CD8-positive, alpha-beta memory T cell (primary cell): ENCODE results near the gene KCNMB2. TPM values are rescaled to one million over a fixed set of nuclear protein-coding genes. Genes with fewer than 3 reads are reported as not detected.

Experiments used
- CTCF ChIA-PET: fragments of 350-600 bp; sonication (Branson Sonifier 250); formaldehyde crosslinking; loops from one replicate; lab custom pipeline; 2021; ENCODE audit warnings: antibody characterized with exemption; lab: Charles Lee
- POLR2A ChIA-PET: fragments of 350-600 bp; sonication (Branson Sonifier 250); formaldehyde crosslinking; loops from one replicate; lab custom pipeline; 2021; ENCODE audit warnings: antibody characterized with exemption; lab: Charles Lee
- DNase-seq, 5 donors: peaks; one replicate each; pipeline versions ENCODE4 v3.0.0 to v3.0.0-alpha.2; 2020 to 2022; ENCODE audit warnings: mixed read lengths in 1 of 5
- H3K27ac ChIP-seq: one replicate; pipeline ENCODE4 v1.7.0; 2013; ENCODE audit warnings: low read depth, mild to moderate bottlenecking, low read length, moderate library complexity
- H3K27me3 ChIP-seq: 2 replicates; pipeline ENCODE4 v1.7.0; 2013; ENCODE audit warnings: low read length, mild to moderate bottlenecking; ENCODE audit not compliant: insufficient read depth, poor library complexity, severe bottlenecking
- H3K36me3 ChIP-seq: 2 replicates; pipeline ENCODE4 v1.7.0; 2013; ENCODE audit warnings: mild to moderate bottlenecking, low read length, moderate library complexity; ENCODE audit not compliant: insufficient read depth
- H3K4me1 ChIP-seq: 2 replicates; pipeline ENCODE4 v1.7.0; 2013; ENCODE audit warnings: mild to moderate bottlenecking, low read length, moderate library complexity; ENCODE audit not compliant: insufficient read depth
- H3K4me3 ChIP-seq: 2 replicates; pipeline ENCODE4 v1.7.0; 2013; ENCODE audit warnings: mild to moderate bottlenecking, low read length
- H3K9me3 ChIP-seq: 2 replicates; pipeline ENCODE4 v1.7.0; 2013; ENCODE audit warnings: mild to moderate bottlenecking, low read length
- H3K27ac Mint-ChIP-seq, 8 donors: one replicate each; pipeline ENCODE4 v1.8.0; 2020 to 2021; ENCODE audit warnings: mixed read lengths in 8 of 8, mild to moderate bottlenecking in 6 of 8, inconsistent platforms in 3 of 8, moderate library complexity in 3 of 8
- H3K27me3 Mint-ChIP-seq, 2 donors: one replicate each; pipeline ENCODE4 v1.8.0; 2020 to 2021; ENCODE audit warnings: mixed read lengths in 2 of 2, mild to moderate bottlenecking in 1 of 2, moderate library complexity in 1 of 2
- H3K36me3 Mint-ChIP-seq, 3 donors: one replicate each; pipeline ENCODE4 v1.8.0; 2020 to 2021; ENCODE audit warnings: mixed read lengths in 3 of 3, inconsistent platforms in 1 of 3, mild to moderate bottlenecking in 1 of 3
- H3K4me1 Mint-ChIP-seq, 3 donors: one replicate each; pipeline ENCODE4 v1.8.0; 2020 to 2021; ENCODE audit warnings: mixed read lengths in 3 of 3, inconsistent platforms in 1 of 3, mild to moderate bottlenecking in 1 of 3
- H3K4me3 Mint-ChIP-seq, 7 donors: one replicate each; pipeline ENCODE4 v1.8.0; 2020 to 2021; ENCODE audit warnings: mixed read lengths in 7 of 7, mild to moderate bottlenecking in 6 of 7, moderate library complexity in 4 of 7, inconsistent platforms in 2 of 7
- H3K9me3 Mint-ChIP-seq, 5 donors: one replicate each; pipeline ENCODE4 v1.8.0; 2020 to 2022; ENCODE audit warnings: mixed read lengths in 5 of 5, mild to moderate bottlenecking in 3 of 5, moderate library complexity in 2 of 5, inconsistent platforms in 1 of 5
- polyA plus RNA-seq: library from polyadenylated mRNA; unstranded; fragments of 300-500 nt; fragmentation: Illumina TruSeq; gene quantifications from one replicate; pipeline ENCODE4 v1.2.3, GENCODE V29; 2021
- total RNA-seq, 2 experiments: library from RNA; stranded (reverse); gene quantifications; one replicate each; pipeline ENCODE4 v1.2.3, GENCODE V29; 2021

Gene KCNMB2
- total and polyA plus RNA-seq, 3 experiments from 2014 or later, result not detected

DNA sequence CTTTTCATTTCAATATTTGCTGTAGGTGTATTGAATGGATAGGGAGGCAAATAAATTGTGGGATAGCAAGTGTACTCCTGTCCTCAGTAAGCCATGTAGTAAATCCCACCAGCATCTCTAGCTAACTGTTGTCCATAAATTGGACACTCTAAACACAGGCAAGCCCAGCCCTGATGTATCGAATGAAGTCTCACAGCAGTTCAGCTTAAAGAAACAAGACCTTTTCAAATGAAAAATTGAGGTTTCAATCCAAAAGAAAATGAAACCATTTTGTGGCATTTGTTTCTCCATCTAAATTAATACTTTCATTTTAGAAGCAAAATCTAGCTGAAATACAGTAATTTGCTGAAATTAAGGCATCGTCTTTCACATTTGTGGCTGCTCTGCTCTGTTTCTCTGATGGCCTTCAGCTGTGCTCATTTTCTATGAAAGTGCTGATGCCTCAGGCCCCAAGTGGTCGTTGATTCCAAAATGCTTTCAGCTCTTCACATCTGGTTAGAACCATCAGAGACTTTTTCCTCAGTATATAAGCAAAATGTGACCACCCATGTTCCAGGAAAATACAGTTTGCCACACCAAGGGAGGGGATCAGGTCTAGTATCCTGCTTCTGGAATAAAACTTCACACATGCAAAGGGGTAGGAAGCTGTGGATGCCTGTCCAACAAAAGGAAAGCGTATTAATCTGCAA, 290.3 kb downstream of the KCNMB2 start:
- Histone ChIP-seq H3K4me3 (no peak overlapping the region), H3K27me3 (no peaks in the 10 kb centered on the region), H3K27ac (no peak overlapping the region), H3K9me3 (no peaks in the 10 kb centered on the region), H3K36me3 (no peaks in the 10 kb centered on the region), H3K4me1 (no peaks in the 10 kb centered on the region)
- POLR2A ChIA-PET, result no interaction called here
- no peak overlapping the region for H3K27ac Mint-ChIP-seq
- peaks cover 0 to 1% of the 10 kb centered on the region in 2 donors for H3K27me3 Mint-ChIP-seq
- no peak for DNase-seq
- no peaks in the 10 kb centered on the region for H3K36me3 Mint-ChIP-seq
- peaks cover 0 to 6% (median 2%) of the 10 kb centered on the region in 5 donors for H3K9me3 Mint-ChIP-seq
- CTCF ChIA-PET, result no interaction called here
- no peak overlapping the region for H3K4me3 Mint-ChIP-seq
- H3K4me1 Mint-ChIP-seq, result no peaks in the 10 kb centered on the region

DNA sequence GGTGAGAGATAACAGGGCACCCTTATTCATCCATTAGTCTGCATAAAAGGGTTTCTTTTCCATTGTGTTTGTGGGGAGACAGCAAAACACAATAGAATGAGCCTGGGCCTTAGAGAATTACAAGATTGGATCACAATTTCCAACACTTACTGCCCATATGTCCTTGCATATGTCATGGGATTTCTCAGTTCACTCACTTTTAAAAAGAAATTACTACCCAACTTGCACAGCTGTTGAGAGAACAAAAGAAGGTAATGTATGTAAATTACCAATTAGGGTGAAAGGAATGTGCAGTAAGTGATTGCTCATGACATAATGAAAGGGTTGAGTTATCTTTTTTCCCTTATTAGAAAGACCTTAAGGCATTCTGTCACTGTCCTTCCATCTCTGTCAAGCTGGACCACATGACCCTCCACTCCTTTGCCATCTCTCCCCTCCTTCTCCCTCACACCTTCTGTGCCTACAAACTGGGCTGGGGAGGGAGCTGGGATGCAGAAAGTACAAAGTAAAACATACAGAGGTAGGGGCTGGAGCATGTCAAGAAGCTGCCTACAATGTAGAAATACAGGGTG, 291.1 kb downstream of the KCNMB2 start:
- no peak overlapping the region for H3K4me3 Mint-ChIP-seq
- POLR2A ChIA-PET, result no interaction called here
- peaks cover 0 to 3% (median 0%) of the 10 kb centered on the region in 5 donors for H3K9me3 Mint-ChIP-seq
- H3K27me3 Mint-ChIP-seq, result peaks cover 0 to 1% of the 10 kb centered on the region in 2 donors
- H3K4me1 Mint-ChIP-seq, result no peaks in the 10 kb centered on the region
- Histone ChIP-seq H3K27ac (no peak overlapping the region), H3K9me3 (no peaks in the 10 kb centered on the region), H3K36me3 (no peaks in the 10 kb centered on the region), H3K27me3 (no peaks in the 10 kb centered on the region), H3K4me1 (no peaks in the 10 kb centered on the region), H3K4me3 (no peak overlapping the region)
- CTCF ChIA-PET, result no interaction called here
- no peak overlapping the region for H3K27ac Mint-ChIP-seq
- no peak for DNase-seq
- H3K36me3 Mint-ChIP-seq, result no peaks in the 10 kb centered on the region

DNA sequence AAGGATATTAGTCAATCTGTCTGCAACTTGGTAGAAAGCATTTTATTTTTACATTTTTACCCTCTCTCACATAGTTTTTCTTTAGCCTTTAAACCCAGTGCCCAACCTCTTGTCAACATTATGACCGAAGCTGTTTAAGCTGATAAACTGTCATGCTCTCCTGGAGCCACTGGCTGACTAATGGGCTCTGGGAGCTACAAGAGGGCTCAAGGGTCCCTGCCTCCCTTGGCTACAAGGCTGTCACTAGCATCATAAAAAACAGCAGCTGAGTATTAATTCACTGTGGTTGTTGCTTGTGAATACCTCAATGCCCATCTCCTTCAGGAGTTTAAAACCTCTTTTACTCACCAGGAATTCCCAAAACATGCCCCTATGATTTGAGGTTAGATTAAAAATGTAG, 297.5 kb downstream of the KCNMB2 start:
- Mint-ChIP-seq H3K36me3 (no peaks in the 10 kb centered on the region), H3K4me3 (no peak overlapping the region), H3K9me3 (peaks cover 0 to 1% (median 0%) of the 10 kb centered on the region in 5 donors), H3K27me3 (no peaks in the 10 kb centered on the region), H3K4me1 (no peaks in the 10 kb centered on the region), H3K27ac (no peak overlapping the region)
- ChIA-PET CTCF (no interaction called here), POLR2A (no interaction called here)
- H3K9me3 ChIP-seq, result no peaks in the 10 kb centered on the region
- H3K27me3 ChIP-seq, result no peaks in the 10 kb centered on the region
- no peaks in the 10 kb centered on the region for H3K36me3 ChIP-seq
- H3K27ac ChIP-seq, result no peak overlapping the region
- H3K4me1 ChIP-seq, result no peaks in the 10 kb centered on the region
- no peak overlapping the region for H3K4me3 ChIP-seq
- DNase-seq, result no peak

DNA sequence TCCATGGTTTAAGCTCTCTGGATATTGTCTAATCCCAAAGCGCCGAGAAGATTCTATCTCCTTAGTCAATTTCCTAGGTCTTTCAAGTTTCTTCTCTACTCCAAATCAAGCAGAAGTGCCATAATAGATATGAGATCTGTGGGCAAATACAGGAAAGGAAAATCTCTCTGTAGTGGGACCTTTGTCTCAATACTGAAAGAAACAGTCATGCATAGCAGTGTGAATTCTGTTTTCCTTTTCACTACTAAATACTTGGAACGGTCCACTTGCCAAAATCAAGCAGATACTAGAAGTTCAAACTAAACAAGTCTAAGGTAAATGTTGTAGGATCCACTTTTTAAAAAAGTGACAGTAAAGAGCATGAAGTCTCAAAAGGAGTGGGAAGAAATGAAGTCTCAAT, 298.8 kb downstream of the KCNMB2 start:
- no peak overlapping the region for H3K27ac Mint-ChIP-seq
- no peaks in the 10 kb centered on the region for H3K27me3 Mint-ChIP-seq
- no peak overlapping the region for H3K4me3 Mint-ChIP-seq
- no peaks in the 10 kb centered on the region for H3K27me3 ChIP-seq
- DNase-seq, result no peak
- H3K9me3 Mint-ChIP-seq, result peaks cover 0 to 4% (median 0%) of the 10 kb centered on the region in 5 donors
- ChIA-PET CTCF (no interaction called here), POLR2A (no interaction called here)
- no peak overlapping the region for H3K4me3 ChIP-seq
- no peaks in the 10 kb centered on the region for H3K4me1 ChIP-seq
- no peaks in the 10 kb centered on the region for H3K36me3 ChIP-seq
- H3K36me3 Mint-ChIP-seq, result no peaks in the 10 kb centered on the region
- no peak overlapping the region for H3K27ac ChIP-seq
- no peaks in the 10 kb centered on the region for H3K4me1 Mint-ChIP-seq
- H3K9me3 ChIP-seq, result no peaks in the 10 kb centered on the region

DNA sequence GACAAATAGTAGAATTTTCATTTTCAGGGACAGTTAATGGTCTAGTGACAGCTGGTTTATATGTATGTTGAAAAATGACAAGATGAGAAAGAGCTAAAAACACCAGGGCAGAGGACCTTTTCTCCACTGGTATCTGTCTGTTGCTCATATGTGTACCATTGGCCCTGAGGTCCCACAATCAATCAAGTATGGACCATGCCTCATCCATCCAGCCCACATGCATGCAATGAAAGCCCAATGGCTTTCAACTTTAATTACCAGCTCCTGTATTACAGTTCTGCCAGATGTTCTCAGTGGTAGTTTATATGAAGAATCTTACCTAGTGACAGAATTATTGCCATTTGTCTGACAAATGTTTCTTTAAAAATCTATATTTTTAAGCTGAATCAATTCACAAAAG, 301.3 kb downstream of the KCNMB2 start:
- Histone ChIP-seq H3K27me3 (no peaks in the 10 kb centered on the region), H3K4me3 (no peak overlapping the region), H3K9me3 (no peaks in the 10 kb centered on the region), H3K4me1 (no peaks in the 10 kb centered on the region), H3K27ac (no peak overlapping the region), H3K36me3 (no peaks in the 10 kb centered on the region)
- Mint-ChIP-seq H3K4me3 (no peak overlapping the region), H3K36me3 (no peaks in the 10 kb centered on the region), H3K27me3 (no peaks in the 10 kb centered on the region), H3K27ac (no peak overlapping the region), H3K4me1 (no peaks in the 10 kb centered on the region), H3K9me3 (peaks cover 0 to 6% (median 4%) of the 10 kb centered on the region in 5 donors)
- DNase-seq, result no peak
- ChIA-PET POLR2A (no interaction called here), CTCF (no interaction called here)

DNA sequence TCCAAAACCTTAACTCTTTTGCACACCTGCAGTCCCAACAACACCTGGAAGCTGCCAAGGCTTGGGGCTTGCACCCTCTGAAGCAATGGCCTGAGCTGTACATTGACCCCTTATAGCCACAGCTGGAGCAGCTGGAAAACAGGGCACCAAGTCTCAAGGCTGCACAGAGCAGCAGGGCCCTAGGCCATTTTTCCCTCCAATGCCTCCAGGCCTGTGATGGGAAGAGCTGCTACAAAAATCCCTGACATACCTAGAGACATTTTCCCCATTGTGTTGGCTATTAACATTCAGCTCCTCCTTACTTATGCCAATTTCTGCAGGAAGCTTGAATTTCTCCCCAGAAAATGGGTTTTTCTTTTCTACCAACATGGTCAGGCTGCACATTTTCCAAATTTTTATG, 304.4 kb downstream of the KCNMB2 start:
- no peaks in the 10 kb centered on the region for H3K27me3 Mint-ChIP-seq
- no peaks in the 10 kb centered on the region for H3K36me3 Mint-ChIP-seq
- Histone ChIP-seq H3K4me3 (no peak overlapping the region), H3K9me3 (no peaks in the 10 kb centered on the region), H3K27me3 (no peaks in the 10 kb centered on the region), H3K4me1 (no peaks in the 10 kb centered on the region), H3K27ac (no peak overlapping the region), H3K36me3 (no peaks in the 10 kb centered on the region)
- peaks cover 2 to 8% (median 4%) of the 10 kb centered on the region in 5 donors for H3K9me3 Mint-ChIP-seq
- no peak for DNase-seq
- H3K4me1 Mint-ChIP-seq, result no peaks in the 10 kb centered on the region
- no peak overlapping the region for H3K4me3 Mint-ChIP-seq
- no peak overlapping the region for H3K27ac Mint-ChIP-seq
- ChIA-PET CTCF (no interaction called here), POLR2A (no interaction called here)

DNA sequence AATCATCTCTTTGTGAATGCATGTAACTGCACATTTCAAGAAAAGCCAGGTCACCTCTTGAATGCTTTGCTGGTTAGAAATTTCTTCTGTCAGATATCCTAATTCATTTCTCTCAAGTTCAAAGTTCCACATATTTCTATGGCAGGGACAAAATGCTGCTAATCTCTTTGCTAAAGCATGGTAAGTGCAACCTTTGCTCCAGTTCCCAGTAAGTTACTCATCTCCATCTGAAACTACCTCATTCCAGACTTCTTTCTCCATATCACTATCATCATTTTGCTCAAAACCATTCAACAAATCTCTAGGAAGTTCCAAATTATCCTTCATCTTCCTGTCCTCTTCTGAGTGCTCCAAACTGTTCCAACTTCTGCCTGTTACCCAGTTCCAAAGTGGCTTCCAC, 304.8 kb downstream of the KCNMB2 start:
- Histone ChIP-seq H3K9me3 (no peaks in the 10 kb centered on the region), H3K4me3 (no peak overlapping the region), H3K4me1 (no peaks in the 10 kb centered on the region), H3K36me3 (no peaks in the 10 kb centered on the region), H3K27ac (no peak overlapping the region), H3K27me3 (no peaks in the 10 kb centered on the region)
- H3K36me3 Mint-ChIP-seq, result no peaks in the 10 kb centered on the region
- H3K27ac Mint-ChIP-seq, result no peak overlapping the region
- ChIA-PET CTCF (no interaction called here), POLR2A (no interaction called here)
- H3K27me3 Mint-ChIP-seq, result no peaks in the 10 kb centered on the region
- no peak overlapping the region for H3K4me3 Mint-ChIP-seq
- H3K9me3 Mint-ChIP-seq, result peaks cover 2 to 8% (median 4%) of the 10 kb centered on the region in 5 donors
- no peaks in the 10 kb centered on the region for H3K4me1 Mint-ChIP-seq
- no peak for DNase-seq

DNA sequence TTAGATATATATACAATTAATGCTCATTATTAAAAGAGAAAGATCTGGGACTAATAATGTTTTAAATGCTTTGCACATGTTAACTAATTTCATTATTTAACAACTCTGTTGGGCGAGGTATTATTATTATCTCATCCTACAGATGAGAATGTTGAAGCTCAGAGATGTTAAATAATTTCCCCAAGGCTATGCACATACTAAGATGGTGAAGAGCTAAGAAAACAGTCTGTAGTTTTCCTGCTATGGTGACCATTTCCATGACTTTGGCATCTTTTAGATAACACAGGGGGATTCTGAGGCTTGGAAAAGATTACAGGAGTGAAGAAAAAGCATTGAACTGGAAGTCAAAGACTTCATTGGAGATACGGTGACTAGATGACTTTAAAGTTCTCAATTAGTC, 308.7 kb downstream of the KCNMB2 start:
- Mint-ChIP-seq H3K4me3 (no peak overlapping the region), H3K27me3 (no peaks in the 10 kb centered on the region), H3K4me1 (no peaks in the 10 kb centered on the region), H3K9me3 (peaks cover 0 to 8% (median 3%) of the 10 kb centered on the region in 5 donors), H3K27ac (no peak overlapping the region), H3K36me3 (no peaks in the 10 kb centered on the region)
- CTCF ChIA-PET, result no interaction called here
- Histone ChIP-seq H3K4me3 (no peak overlapping the region), H3K4me1 (no peaks in the 10 kb centered on the region), H3K9me3 (no peaks in the 10 kb centered on the region), H3K36me3 (no peaks in the 10 kb centered on the region), H3K27ac (no peak overlapping the region), H3K27me3 (no peaks in the 10 kb centered on the region)
- POLR2A ChIA-PET, result no interaction called here
- DNase-seq, result no peak
